Muscle layer of duodenum (tissue), 2 donors: ENCODE results near the gene TRIM72.

ENCODE experiments used
- H3K27ac ChIP-seq: one replicate; pipeline ENCODE4 v1.7.0; 2013; ENCODE audit warnings: mild to moderate bottlenecking, low read length
- H3K27me3 ChIP-seq: one replicate; pipeline ENCODE4 v1.7.0; 2013; ENCODE audit warnings: low read depth, mild to moderate bottlenecking, control low read depth, low read length
- H3K36me3 ChIP-seq, 2 donors: one replicate each; pipeline ENCODE4 v1.7.0; 2013; ENCODE audit warnings: low read length in 2 of 2, control low read depth in 1 of 2, mild to moderate bottlenecking in 1 of 2; ENCODE audit not compliant: insufficient read depth in 2 of 2, control insufficient read depth in 1 of 2
- H3K4me1 ChIP-seq, 2 donors: one replicate each; pipeline ENCODE4 v1.7.0; 2013; ENCODE audit warnings: low read length in 2 of 2, mild to moderate bottlenecking in 2 of 2, control low read depth in 1 of 2, moderate library complexity in 1 of 2; ENCODE audit not compliant: insufficient read depth in 2 of 2, control insufficient read depth in 1 of 2
- H3K4me3 ChIP-seq, 2 donors: one replicate each; pipeline ENCODE4 v1.7.0; 2013; ENCODE audit warnings: low read length in 2 of 2, low read depth in 1 of 2, mild to moderate bottlenecking in 1 of 2
- H3K9me3 ChIP-seq, 2 donors: one replicate each; pipeline ENCODE4 v1.7.0; 2013; ENCODE audit warnings: low read length in 2 of 2, control low read depth in 1 of 2, mild to moderate bottlenecking in 1 of 2; ENCODE audit not compliant: control insufficient read depth in 1 of 2
- donor health status: healthy.

The TRIM72 gene

GRCh38 chr16:31201582-31202413 is 12.1 kb upstream of the TRIM72 start:
- Histone ChIP-seq H3K27ac (peak overlapping the region; percentile 23), H3K4me1 (peaks cover 8 to 16% of the 10 kb centered on the region in 2 donors)

GRCh38 chr16:31202414-31203375 is 11.2 kb upstream of the TRIM72 start, which contains the start of gene PYCARD:
TSS of gene PYCARD (minus strand) at chr16:31202760. CDS start at chr16:31202690, 70 bp downstream.
- Histone ChIP-seq H3K27me3 (no peaks in the 10 kb centered on the region), H3K4me1 (peaks cover 8 to 16% of the 10 kb centered on the region in 2 donors), H3K4me3 (peak within 1 kb of the TSS; percentile 68 to 90), H3K36me3 (peaks cover 4 to 5% of the 10 kb centered on the region in 2 donors), H3K9me3 (no peaks in the 10 kb centered on the region), H3K27ac (peak within 1 kb of the TSS; percentile 23)

More at GRCh38 chr16:31201582-31202413, 12.1 kb upstream of the TRIM72 start:
- H3K9me3 ChIP-seq, result no peaks in the 10 kb centered on the region
- no peaks in the 10 kb centered on the region for H3K27me3 ChIP-seq
- peaks cover 4 to 5% of the 10 kb centered on the region in 2 donors for H3K36me3 ChIP-seq
- H3K4me3 ChIP-seq, result peak overlapping the region; percentile 68 to 90

DNA sequence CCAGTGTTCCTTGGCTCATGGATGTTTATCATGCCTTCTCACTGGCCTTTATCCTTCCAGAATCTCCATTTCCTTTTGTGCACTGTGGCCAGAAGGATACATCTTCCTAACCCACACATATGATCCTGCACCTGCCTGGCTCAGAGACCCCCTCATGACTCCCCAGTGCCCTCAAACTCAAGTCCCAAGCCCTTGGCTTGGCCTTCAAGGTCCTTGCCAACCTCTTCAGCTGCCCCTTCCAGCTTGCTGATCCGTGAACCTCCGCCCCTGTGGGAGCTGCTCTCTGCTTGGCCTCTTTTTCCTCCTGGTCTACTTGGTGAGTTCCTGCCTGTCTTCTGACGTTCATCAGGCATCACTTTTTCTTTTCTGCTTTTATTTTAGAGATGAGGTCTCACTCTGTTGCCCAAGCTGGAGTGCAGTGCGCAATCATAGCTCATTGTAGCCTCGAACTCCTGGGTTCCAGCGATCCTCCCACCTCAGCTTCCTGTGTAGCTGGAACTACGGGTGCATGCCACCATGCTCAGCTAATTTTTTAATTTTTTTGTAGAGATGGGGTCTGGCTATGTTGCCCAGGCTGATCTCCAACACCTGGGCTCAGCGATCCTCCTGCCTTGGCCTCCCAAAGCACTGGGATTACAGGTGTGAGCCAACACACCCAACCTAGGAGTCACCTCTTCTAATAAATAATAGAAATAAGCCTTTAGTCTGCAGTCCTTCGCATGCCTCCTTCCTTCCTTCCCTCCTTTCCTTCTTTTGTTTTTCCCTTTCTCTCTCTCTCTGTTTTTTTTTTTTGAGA is 8.8 kb upstream of the TRIM72 start:
- Histone ChIP-seq H3K27me3 (no peaks in the 10 kb centered on the region), H3K36me3 (no peaks in the 10 kb centered on the region), H3K4me1 (peaks cover 8 to 16% of the 10 kb centered on the region in 2 donors), H3K4me3 (no peak overlapping the region), H3K9me3 (no peaks in the 10 kb centered on the region), H3K27ac (no peak overlapping the region)

DNA sequence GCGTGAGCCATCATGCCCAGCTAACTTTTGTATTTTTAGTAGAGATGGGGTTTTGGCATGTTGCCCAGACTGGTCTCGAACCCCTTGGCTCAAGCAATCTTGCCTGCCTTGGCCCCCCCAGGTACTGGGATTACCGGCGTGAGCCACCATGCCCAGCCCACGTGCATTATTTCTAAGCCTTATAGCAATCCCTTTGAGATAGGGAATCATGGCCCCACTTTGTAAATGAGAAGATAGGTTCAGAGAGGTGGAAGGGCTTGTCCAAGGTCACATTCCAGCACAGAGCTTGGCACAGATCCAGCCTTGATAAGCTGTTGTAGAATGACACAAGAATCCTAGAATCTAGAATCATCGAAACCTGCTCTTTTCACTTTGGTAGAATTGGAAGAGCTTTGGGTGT is 7.1 kb upstream of the TRIM72 start:
- Histone ChIP-seq H3K4me1 (peaks cover 0 to 5% of the 10 kb centered on the region in 2 donors), H3K27me3 (no peaks in the 10 kb centered on the region), H3K9me3 (no peaks in the 10 kb centered on the region), H3K27ac (no peak overlapping the region), H3K36me3 (no peaks in the 10 kb centered on the region), H3K4me3 (no peak overlapping the region)

DNA sequence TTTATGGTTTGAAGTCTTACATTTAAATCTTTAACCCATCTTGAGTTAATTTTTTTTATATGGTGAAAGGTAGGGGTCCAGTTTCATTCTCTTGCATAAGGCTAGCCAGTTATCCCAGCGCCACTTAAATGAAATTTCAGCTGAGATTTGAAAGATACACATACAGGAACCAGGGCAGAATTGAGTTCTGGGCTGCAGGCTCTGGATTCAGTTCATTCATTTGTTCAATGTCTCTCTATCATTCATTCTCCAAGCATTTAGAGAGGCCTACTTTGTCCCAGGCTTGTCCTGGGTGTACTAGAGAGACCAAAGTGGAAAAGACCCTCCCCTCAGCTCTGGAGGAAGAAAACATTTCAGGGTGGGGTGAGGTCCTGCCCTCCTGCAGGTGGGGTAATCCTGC is 577 bp upstream of the TRIM72 start:
- Histone ChIP-seq H3K27me3 (peaks cover 19% of the 10 kb centered on the region), H3K4me1 (peaks cover 8 to 28% of the 10 kb centered on the region in 2 donors), H3K4me3 (no peak overlapping the region), H3K9me3 (no peaks in the 10 kb centered on the region), H3K27ac (no peak overlapping the region), H3K36me3 (no peaks in the 10 kb centered on the region)

DNA sequence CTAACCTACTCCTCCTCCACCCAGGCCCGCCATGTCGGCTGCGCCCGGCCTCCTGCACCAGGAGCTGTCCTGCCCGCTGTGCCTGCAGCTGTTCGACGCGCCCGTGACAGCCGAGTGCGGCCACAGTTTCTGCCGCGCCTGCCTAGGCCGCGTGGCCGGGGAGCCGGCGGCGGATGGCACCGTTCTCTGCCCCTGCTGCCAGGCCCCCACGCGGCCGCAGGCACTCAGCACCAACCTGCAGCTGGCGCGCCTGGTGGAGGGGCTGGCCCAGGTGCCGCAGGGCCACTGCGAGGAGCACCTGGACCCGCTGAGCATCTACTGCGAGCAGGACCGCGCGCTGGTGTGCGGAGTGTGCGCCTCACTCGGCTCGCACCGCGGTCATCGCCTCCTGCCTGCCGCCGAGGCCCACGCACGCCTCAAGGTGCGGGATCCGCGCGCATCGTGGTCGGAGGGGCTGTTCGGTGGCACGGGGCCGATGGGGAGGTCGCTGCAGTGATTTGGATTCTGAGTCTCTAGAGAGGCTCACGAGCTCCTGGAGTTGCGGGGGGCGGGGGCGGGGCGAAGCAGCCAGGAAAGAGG is 878 bp downstream of the TRIM72 start:
- Histone ChIP-seq H3K4me1 (peaks cover 8 to 28% of the 10 kb centered on the region in 2 donors), H3K27ac (no peak overlapping the region), H3K9me3 (no peaks in the 10 kb centered on the region), H3K27me3 (peaks cover 25% of the 10 kb centered on the region), H3K36me3 (no peaks in the 10 kb centered on the region), H3K4me3 (peak overlapping the region in 1 of 2 donors; percentile 75)

GRCh38 chr16:31215287-31216162 is 1.6 kb downstream of the TRIM72 start:
- Histone ChIP-seq H3K4me3 (peak overlapping the region; percentile 30 to 75), H3K27ac (no peak overlapping the region), H3K9me3 (no peaks in the 10 kb centered on the region), H3K36me3 (no peaks in the 10 kb centered on the region), H3K27me3 (peaks cover 25% of the 10 kb centered on the region), H3K4me1 (peaks cover 8 to 28% of the 10 kb centered on the region in 2 donors)

GRCh38 chr16:31216422-31217135 is 2.7 kb downstream of the TRIM72 start, which contains the start of gene PYDC1:
TSS of gene PYDC1 (minus strand) at chr16:31217135. CDS start at chr16:31217028, 107 bp downstream.
- Histone ChIP-seq H3K4me1 (peaks cover 8 to 28% of the 10 kb centered on the region in 2 donors), H3K27ac (no peak within 1 kb of the TSS), H3K9me3 (no peaks in the 10 kb centered on the region), H3K4me3 (peak within 1 kb of the TSS; percentile 30 to 75), H3K27me3 (peaks cover 25% of the 10 kb centered on the region), H3K36me3 (no peaks in the 10 kb centered on the region)

GRCh38 chr16:31217136-31217530 is 3.2 kb downstream of the TRIM72 start:
- no peaks in the 10 kb centered on the region for H3K9me3 ChIP-seq
- peaks cover 25% of the 10 kb centered on the region for H3K27me3 ChIP-seq
- no peak overlapping the region for H3K27ac ChIP-seq
- no peaks in the 10 kb centered on the region for H3K36me3 ChIP-seq
- H3K4me3 ChIP-seq, result peak overlapping the region in 1 of 2 donors; percentile 75
- H3K4me1 ChIP-seq, result peaks cover 8 to 28% of the 10 kb centered on the region in 2 donors
